HCT116 (cell line): ENCODE data around the gene RASSF9.

Experiments
- CBX3 ChIP-seq: IDR thresholded peaks from 2 replicates; pipeline ENCODE4 v1.6.1; 2012; ENCODE audit warnings: low read depth
- EGR1 ChIP-seq: IDR thresholded peaks from 2 replicates; pipeline ENCODE4 v1.6.1; 2012; ENCODE audit warnings: low read depth
- EZH2 ChIP-seq: fragments of 200-600 bp; sonication (generic); IDR thresholded peaks from 2 replicates; pipeline ENCODE4 v1.6.1; 2017; ENCODE audit warnings: antibody characterized with exemption, mixed run types
- MAX ChIP-seq: IDR thresholded peaks from 2 replicates; pipeline ENCODE4 v1.6.1; 2012
- POLR2A ChIP-seq: IDR thresholded peaks from 2 replicates; pipeline ENCODE4 v1.7.0; 2011; ENCODE audit warnings: borderline replicate concordance; ENCODE audit not compliant: insufficient read depth, insufficient read length; ENCODE audit errors: extremely low read depth
- POLR2AphosphoS5 ChIP-seq: IDR thresholded peaks from 2 replicates; pipeline ENCODE4 v1.6.1; 2011; ENCODE audit warnings: mild to moderate bottlenecking, low read depth, low read length, moderate library complexity
- SIN3A ChIP-seq: IDR thresholded peaks from 2 replicates; pipeline ENCODE4 v1.6.1; 2012; ENCODE audit warnings: low read depth
- TF ChIP-seq, protein P1 (sequence below), 3 experiments: fragments of 200-600 bp in 1 of 3; sonication (generic) in 1 of 3; IDR thresholded peaks in 2 of 3; conservative IDR thresholded peaks in 1 of 3; 2 replicates each; pipeline ENCODE4 v1.5.1; 2012 to 2017; ENCODE audit warnings: low read depth in 2 of 3, low read length in 2 of 3, antibody characterized with exemption in 1 of 3, borderline replicate concordance in 1 of 3, control low read depth in 1 of 3, mild to moderate bottlenecking in 1 of 3, mixed read lengths in 1 of 3, mixed run types in 1 of 3, moderate library complexity in 1 of 3; ENCODE audit not compliant: insufficient read depth in 1 of 3
- TF ChIP-seq, protein P2 (sequence below): IDR thresholded peaks from 2 replicates; pipeline ENCODE4 v1.6.1; 2012; ENCODE audit warnings: low read depth

DNA sequence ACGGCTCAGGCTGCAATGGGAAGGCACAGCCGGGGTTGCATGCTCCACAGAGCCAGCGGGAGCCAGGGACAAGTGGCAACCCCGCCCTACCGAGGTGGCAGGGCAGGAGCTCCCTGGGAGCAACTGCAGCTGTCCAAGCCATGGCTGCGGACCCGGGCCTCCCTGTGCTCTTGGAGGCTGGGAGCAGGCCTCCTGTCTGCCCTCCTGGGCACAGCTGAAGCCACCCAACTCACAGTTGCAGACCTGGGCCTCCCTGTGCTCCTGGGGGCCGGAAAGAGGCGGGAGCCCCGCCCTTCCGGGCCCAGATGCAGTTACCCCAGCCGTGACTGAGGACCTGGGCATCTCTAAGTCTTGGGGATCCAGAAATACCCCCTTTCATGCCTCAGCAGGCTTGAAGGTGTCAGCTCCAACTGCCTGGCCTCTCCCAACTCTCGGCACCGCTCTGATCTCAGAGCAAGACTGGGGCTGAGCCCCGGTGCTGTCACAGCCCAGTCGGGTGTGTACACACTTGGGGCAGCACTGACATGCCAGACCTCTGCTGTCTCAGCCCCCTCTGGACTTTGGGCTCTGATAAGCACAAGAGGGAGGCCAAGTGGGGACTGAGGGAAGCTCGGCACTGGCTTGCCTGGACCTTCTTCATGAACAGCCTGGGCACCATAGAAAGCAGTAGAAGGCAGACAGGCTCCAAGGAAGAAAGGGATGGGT lies 7.5 kb upstream of the RASSF9 start:
- TF ChIP-seq MAX = no peak
- TF ChIP-seq EGR1 = no peak
- TF ChIP-seq POLR2AphosphoS5 = no peak
- TF ChIP-seq, protein P1, sequence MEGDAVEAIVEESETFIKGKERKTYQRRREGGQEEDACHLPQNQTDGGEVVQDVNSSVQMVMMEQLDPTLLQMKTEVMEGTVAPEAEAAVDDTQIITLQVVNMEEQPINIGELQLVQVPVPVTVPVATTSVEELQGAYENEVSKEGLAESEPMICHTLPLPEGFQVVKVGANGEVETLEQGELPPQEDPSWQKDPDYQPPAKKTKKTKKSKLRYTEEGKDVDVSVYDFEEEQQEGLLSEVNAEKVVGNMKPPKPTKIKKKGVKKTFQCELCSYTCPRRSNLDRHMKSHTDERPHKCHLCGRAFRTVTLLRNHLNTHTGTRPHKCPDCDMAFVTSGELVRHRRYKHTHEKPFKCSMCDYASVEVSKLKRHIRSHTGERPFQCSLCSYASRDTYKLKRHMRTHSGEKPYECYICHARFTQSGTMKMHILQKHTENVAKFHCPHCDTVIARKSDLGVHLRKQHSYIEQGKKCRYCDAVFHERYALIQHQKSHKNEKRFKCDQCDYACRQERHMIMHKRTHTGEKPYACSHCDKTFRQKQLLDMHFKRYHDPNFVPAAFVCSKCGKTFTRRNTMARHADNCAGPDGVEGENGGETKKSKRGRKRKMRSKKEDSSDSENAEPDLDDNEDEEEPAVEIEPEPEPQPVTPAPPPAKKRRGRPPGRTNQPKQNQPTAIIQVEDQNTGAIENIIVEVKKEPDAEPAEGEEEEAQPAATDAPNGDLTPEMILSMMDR (IDR thresholded peaks at IDR 0.05 in 2 of 3, conservative IDR thresholded peaks at IDR 0.05 in 1 of 3; ENCODE audit: borderline replicate concordance in 1 of 3, insufficient read depth in 1 of 3, low read depth in 2 of 3, low read length in 2 of 3) = no peak
- no peak for TF ChIP-seq POLR2A
- TF ChIP-seq, protein P2, sequence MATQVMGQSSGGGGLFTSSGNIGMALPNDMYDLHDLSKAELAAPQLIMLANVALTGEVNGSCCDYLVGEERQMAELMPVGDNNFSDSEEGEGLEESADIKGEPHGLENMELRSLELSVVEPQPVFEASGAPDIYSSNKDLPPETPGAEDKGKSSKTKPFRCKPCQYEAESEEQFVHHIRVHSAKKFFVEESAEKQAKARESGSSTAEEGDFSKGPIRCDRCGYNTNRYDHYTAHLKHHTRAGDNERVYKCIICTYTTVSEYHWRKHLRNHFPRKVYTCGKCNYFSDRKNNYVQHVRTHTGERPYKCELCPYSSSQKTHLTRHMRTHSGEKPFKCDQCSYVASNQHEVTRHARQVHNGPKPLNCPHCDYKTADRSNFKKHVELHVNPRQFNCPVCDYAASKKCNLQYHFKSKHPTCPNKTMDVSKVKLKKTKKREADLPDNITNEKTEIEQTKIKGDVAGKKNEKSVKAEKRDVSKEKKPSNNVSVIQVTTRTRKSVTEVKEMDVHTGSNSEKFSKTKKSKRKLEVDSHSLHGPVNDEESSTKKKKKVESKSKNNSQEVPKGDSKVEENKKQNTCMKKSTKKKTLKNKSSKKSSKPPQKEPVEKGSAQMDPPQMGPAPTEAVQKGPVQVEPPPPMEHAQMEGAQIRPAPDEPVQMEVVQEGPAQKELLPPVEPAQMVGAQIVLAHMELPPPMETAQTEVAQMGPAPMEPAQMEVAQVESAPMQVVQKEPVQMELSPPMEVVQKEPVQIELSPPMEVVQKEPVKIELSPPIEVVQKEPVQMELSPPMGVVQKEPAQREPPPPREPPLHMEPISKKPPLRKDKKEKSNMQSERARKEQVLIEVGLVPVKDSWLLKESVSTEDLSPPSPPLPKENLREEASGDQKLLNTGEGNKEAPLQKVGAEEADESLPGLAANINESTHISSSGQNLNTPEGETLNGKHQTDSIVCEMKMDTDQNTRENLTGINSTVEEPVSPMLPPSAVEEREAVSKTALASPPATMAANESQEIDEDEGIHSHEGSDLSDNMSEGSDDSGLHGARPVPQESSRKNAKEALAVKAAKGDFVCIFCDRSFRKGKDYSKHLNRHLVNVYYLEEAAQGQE = no peak
- no peak for TF ChIP-seq EZH2
- TF ChIP-seq SIN3A = no peak
- no peak for TF ChIP-seq CBX3
